HepG2 (cell line): Measurements from ENCODE around the gene DUS1L.

Source experiments
- GABPB1 ChIP-seq: IDR thresholded peaks from 2 replicates; pipeline ENCODE4 v1.6.1; 2016; ENCODE audit warnings: mild to moderate bottlenecking, missing genetic modification reagents, moderate library complexity, missing compliant biosample characterization
- HMG20B ChIP-seq: conservative IDR thresholded peaks from 2 replicates; pipeline ENCODE4 v1.6.1; 2016; ENCODE audit warnings: missing genetic modification reagents, missing compliant biosample characterization
- MYNN ChIP-seq: sonication (generic); formaldehyde crosslinking; IDR thresholded peaks from 2 replicates; pipeline ENCODE4 v1.4.0; 2020; ENCODE audit warnings: mild to moderate bottlenecking, low read depth, missing genetic modification reagents
- PCBP1 ChIP-seq: fragments of 200-400 bp; formaldehyde crosslinking; IDR thresholded peaks from 2 replicates; pipeline ENCODE4 v1.6.1; 2017; ENCODE audit warnings: mild to moderate bottlenecking, low read depth, low read length, borderline replicate concordance
- SIX4 ChIP-seq: sonication (generic); formaldehyde crosslinking; IDR thresholded peaks from 2 replicates; pipeline ENCODE4 v1.4.0; 2020; ENCODE audit warnings: missing genetic modification reagents
- SMARCE1 ChIP-seq: fragments of 450-650 bp; IDR thresholded peaks from 2 replicates; pipeline ENCODE4 v1.6.1; 2017; ENCODE audit warnings: borderline replicate concordance
- SMC3 ChIP-seq: IDR thresholded peaks from 2 replicates; pipeline ENCODE4 v1.6.1; 2011; ENCODE audit warnings: low read length, improper control_type of control experiment
- TFAP4 ChIP-seq: sonication (generic); IDR thresholded peaks from 2 replicates; pipeline ENCODE4 v1.6.1; 2016; ENCODE audit warnings: low read depth, borderline replicate concordance
- YEATS4 ChIP-seq: sonication (generic); formaldehyde crosslinking; IDR thresholded peaks from 2 replicates; pipeline ENCODE4 v1.4.0; 2020; ENCODE audit warnings: missing genetic modification reagents, borderline replicate concordance
- ZNF747 ChIP-seq: sonication (generic); formaldehyde crosslinking; IDR thresholded peaks from 2 replicates; pipeline ENCODE4 v1.8.1; 2023; ENCODE audit warnings: missing genetic modification reagents, mild to moderate bottlenecking, borderline replicate concordance

GRCh38 chr17:82023447-82024241, 42.0 kb downstream of the DUS1L start:
- TF ChIP-seq HMG20B (CRISPR knock-in tag): no peak
- TF ChIP-seq YEATS4 (CRISPR knock-in tag): peak; percentile 59
- 0 out of 2 replicates have a peak, but pooled peaks have one; percentile 41 for TF ChIP-seq ZNF747
- TF ChIP-seq GABPB1 (CRISPR knock-in tag): no peak
- no peak for TF ChIP-seq MYNN (CRISPR knock-in tag)
- no peak for TF ChIP-seq SMC3
- no peak for TF ChIP-seq SIX4 (CRISPR knock-in tag)
- no peak for TF ChIP-seq PCBP1
- no peak for TF ChIP-seq SMARCE1
- no peak for TF ChIP-seq TFAP4
